ENCODE data around the gene MOCS3. TPM values are rescaled to one million over a fixed set of nuclear protein-coding genes. Genes with fewer than 3 reads are reported as not detected.
A peak's percentile ranks its signal among the peaks of the same experiment; 100 is the strongest.

MOCS3 gene
- total and polyA plus RNA-seq, 7 donors = 1.2 to 3.9 (median 3.6) TPM

- WGBS, 2 donors = 59 to 63% methylated on average over 3 of the region's 3 CpGs
These were observed 40.2 kb upstream of the MOCS3 start for GRCh38 chr20:50918403-50918802.

DNA sequence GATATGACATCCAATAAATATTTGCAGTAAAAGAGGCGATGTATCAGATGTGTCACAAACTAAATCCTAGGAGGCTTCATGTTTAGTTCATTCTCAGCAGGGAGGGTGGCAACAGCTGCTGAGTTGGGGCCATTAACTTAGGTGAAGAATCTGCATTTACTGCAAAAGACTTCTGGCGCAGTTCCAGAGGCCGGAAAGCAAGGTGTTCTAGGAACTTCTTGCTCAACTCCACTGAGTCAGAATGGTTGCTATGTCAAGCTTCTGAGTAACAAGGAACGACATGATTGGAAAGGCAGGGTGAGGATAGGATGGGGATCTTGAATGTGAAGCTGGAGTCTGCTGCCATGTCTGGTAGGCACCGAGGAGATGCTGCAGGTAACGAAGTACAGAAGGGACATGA is 39.1 kb upstream of the MOCS3 start:
- Histone ChIP-seq H3K27ac (peak overlapping the region in 1 of 4 donors; percentile 37), H3K4me3 (no peak overlapping the region), H3K4me1 (peaks cover 0 to 96% (median 81%) of the 10 kb centered on the region in 4 donors), H3K36me3 (no peaks in the 10 kb centered on the region), H3K27me3 (no peaks in the 10 kb centered on the region), H3K9me3 (no peaks in the 10 kb centered on the region)
- 63 to 79% methylated on average over 6 of the region's 6 CpGs for WGBS, 2 donors
- TF ChIP-seq CTCF (IDR thresholded peaks at IDR 0.05) = no peak
- TF ChIP-seq EP300 (IDR thresholded peaks at IDR 0.05) = no peak
- no peak for TF ChIP-seq POLR2AphosphoS5 (IDR thresholded peaks at IDR 0.05)
- no peak for TF ChIP-seq POLR2A (IDR thresholded peaks at IDR 0.05)
- DNase-seq = peak; percentile 79
- intact Hi-C loops (cut with DNase I) = no loop called here

More at GRCh38 chr20:50918403-50918802, 40.2 kb upstream of the MOCS3 start:
- Histone ChIP-seq H3K4me3 (no peak overlapping the region), H3K4me1 (peaks cover 0 to 96% (median 85%) of the 10 kb centered on the region in 4 donors), H3K27me3 (no peaks in the 10 kb centered on the region), H3K36me3 (no peaks in the 10 kb centered on the region), H3K9me3 (no peaks in the 10 kb centered on the region), H3K27ac (peak overlapping the region in 1 of 4 donors; percentile 39)
- peak in 2 of 4 donors; percentile 10 to 51 for TF ChIP-seq POLR2AphosphoS5 (IDR thresholded peaks at IDR 0.05)
- no peak for TF ChIP-seq POLR2A (IDR thresholded peaks at IDR 0.05)
- no peak for DNase-seq
- intact Hi-C loops (cut with DNase I) = no loop called here

- DNase-seq = no peak
- Histone ChIP-seq H3K4me1 (peaks cover 0 to 97% (median 79%) of the 10 kb centered on the region in 4 donors), H3K27ac (no peak overlapping the region), H3K27me3 (no peaks in the 10 kb centered on the region), H3K36me3 (no peaks in the 10 kb centered on the region), H3K9me3 (no peaks in the 10 kb centered on the region), H3K4me3 (no peak overlapping the region)
- intact Hi-C loops (cut with DNase I) = no loop called here
- TF ChIP-seq POLR2AphosphoS5 (IDR thresholded peaks at IDR 0.05) (no peak), EP300 (IDR thresholded peaks at IDR 0.05) (no peak), CTCF (IDR thresholded peaks at IDR 0.05) (no peak), POLR2A (IDR thresholded peaks at IDR 0.05) (no peak)
These were observed 37.6 kb upstream of the MOCS3 start for GRCh38 chr20:50920997-50921396.

DNA sequence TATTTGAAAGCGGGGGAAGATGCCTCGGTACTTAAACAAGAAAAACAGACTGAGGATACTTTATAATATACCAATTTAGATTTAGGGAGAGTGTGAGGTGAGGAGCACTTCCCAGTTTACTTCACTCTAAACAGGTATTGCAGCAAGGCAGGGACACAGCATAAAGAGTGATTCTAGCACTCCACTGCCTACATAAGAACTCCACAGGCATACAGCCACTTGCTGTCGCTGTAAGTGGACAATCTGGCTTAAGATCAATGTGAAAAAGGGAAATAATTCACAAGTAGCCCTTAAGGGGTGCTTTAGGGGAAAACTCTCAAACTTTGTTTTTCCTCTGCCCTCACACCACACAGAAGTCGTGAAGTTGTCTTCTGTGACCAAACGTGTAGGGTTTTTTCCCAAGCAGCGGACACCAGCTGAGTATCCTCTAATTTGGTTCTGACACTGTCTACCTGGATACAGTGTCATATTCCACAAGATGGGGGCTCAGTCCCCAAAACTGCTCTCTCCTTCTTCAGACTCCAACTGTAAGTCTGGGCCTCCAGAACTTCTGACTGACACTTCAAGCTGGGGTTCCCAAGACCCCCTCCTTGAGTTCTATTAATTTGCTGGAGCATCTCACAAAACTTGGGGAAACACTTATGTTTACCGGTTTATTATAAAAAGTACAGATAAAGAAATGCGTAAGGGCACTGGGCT is 36.7 kb upstream of the MOCS3 start:
- DNase-seq = no peak
- no peaks in the 10 kb centered on the region for H3K36me3 ChIP-seq
- H3K9me3 ChIP-seq = no peaks in the 10 kb centered on the region
- TF ChIP-seq POLR2A (IDR thresholded peaks at IDR 0.05) = no peak
- TF ChIP-seq EP300 (IDR thresholded peaks at IDR 0.05) = no peak
- H3K4me1 ChIP-seq = peaks cover 0 to 97% (median 71%) of the 10 kb centered on the region in 4 donors
- H3K4me3 ChIP-seq = no peak overlapping the region
- no peaks in the 10 kb centered on the region for H3K27me3 ChIP-seq
- intact Hi-C loops (cut with DNase I) = no loop called here
- 75 to 78% methylated on average over 8 of the region's 8 CpGs for WGBS, 2 donors
- H3K27ac ChIP-seq = peak overlapping the region in 1 of 4 donors; percentile 12

DNA sequence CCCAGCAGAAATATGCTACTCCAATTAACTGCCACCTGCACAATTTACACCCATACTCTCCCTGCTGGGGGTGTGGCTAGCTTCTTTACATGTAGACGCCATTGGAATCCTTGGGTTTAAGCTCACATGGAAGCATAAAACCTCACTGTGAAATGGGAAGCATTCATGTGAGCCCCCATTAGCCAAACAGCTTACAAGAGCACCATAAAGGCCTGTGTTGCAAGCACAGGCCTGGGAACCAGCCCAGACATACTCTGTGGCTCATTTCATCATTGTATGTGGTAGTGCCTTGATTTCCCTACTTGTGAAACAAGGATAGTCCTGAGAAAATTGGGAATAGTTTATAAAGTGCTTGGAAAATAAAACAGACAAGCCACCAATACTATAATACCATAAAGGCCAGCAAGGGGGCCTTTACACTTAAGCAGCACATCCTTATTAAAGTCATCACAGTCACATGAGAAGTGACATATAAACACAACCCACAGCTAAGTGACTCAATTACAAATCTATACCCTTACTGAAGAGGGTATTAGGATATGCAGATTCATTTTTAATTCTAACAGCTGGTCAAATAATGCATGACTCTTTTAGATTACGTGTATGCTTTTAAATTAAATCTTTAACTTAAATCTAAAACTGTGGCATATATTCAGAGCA is 34.2 kb upstream of the MOCS3 start:
- Histone ChIP-seq H3K4me1 (peaks cover 0 to 97% (median 67%) of the 10 kb centered on the region in 4 donors), H3K27ac (no peak overlapping the region), H3K36me3 (no peaks in the 10 kb centered on the region), H3K9me3 (no peaks in the 10 kb centered on the region), H3K4me3 (no peak overlapping the region), H3K27me3 (no peaks in the 10 kb centered on the region)
- DNase-seq = no peak
- intact Hi-C loops (cut with DNase I) = no loop called here
- TF ChIP-seq POLR2AphosphoS5 (IDR thresholded peaks at IDR 0.05) (no peak), CTCF (IDR thresholded peaks at IDR 0.05) (no peak), EP300 (IDR thresholded peaks at IDR 0.05) (no peak), POLR2A (IDR thresholded peaks at IDR 0.05) (no peak)
- WGBS, 2 donors = 47 to 72% methylated on average over 2 of the region's 2 CpGs

All from sigmoid colon (tissue), 7 donors.